Progenitor cell of endocrine pancreas (in vitro differentiated cells): ENCODE results near the gene NAV2. TPM values are rescaled to one million over a fixed set of nuclear protein-coding genes. Genes with fewer than 3 reads are reported as not detected.

Experiments used
- DNase-seq: peaks from one replicate; pipeline ENCODE4 v3.0.0; 2021; ENCODE audit warnings: low spot score; ENCODE audit not compliant: unreplicated experiment
- H3K27ac Mint-ChIP-seq: 2 replicates; pipeline ENCODE4 v1.8.0; 2021; ENCODE audit warnings: mild to moderate bottlenecking, moderate library complexity, mixed read lengths
- H3K27me3 Mint-ChIP-seq: 2 replicates; pipeline ENCODE4 v1.8.0; 2021; ENCODE audit warnings: mixed read lengths
- H3K36me3 Mint-ChIP-seq: 2 replicates; pipeline ENCODE4 v1.8.0; 2022; ENCODE audit warnings: mixed read lengths; ENCODE audit not compliant: insufficient read depth
- H3K4me1 Mint-ChIP-seq: 2 replicates; pipeline ENCODE4 v1.8.0; 2021; ENCODE audit warnings: low read depth, mixed read lengths
- H3K4me3 Mint-ChIP-seq: 2 replicates; pipeline ENCODE4 v1.8.0; 2021; ENCODE audit warnings: low read depth, mild to moderate bottlenecking, moderate library complexity, mixed read lengths
- H3K9me3 Mint-ChIP-seq: 2 replicates; pipeline ENCODE4 v1.8.0; 2021; ENCODE audit warnings: low read depth, mixed read lengths
- CTCF ChIP-seq: fragments of 200-600 bp; sonication (generic); IDR thresholded peaks from one replicate; pipeline ENCODE4 v1.5.0; 2021; ENCODE audit warnings: antibody characterized with exemption, mild to moderate bottlenecking; ENCODE audit not compliant: unreplicated experiment
- total RNA-seq: library from RNA; stranded (reverse); gene quantifications from 2 replicates; pipeline ENCODE4 v1.2.1, GENCODE V29; 2021

The NAV2 gene
- total RNA-seq, 1 donor from 2014 or later, result 88.3 TPM

- no peaks in the 10 kb centered on the region for H3K9me3 Mint-ChIP-seq
- no peak overlapping the region for H3K4me3 Mint-ChIP-seq
Observed at GRCh38 chr11:19866521-19866920, 153.9 kb downstream of the NAV2 start.

GRCh38 chr11:19867064-19867463, 154.4 kb downstream of the NAV2 start:
- no peak for TF ChIP-seq CTCF
- peaks cover 3% of the 10 kb centered on the region for H3K36me3 Mint-ChIP-seq
- H3K4me3 Mint-ChIP-seq, result no peak overlapping the region
- no peaks in the 10 kb centered on the region for H3K27me3 Mint-ChIP-seq
- H3K9me3 Mint-ChIP-seq, result no peaks in the 10 kb centered on the region
- DNase-seq, result no peak
- H3K4me1 Mint-ChIP-seq, result peaks cover 13% of the 10 kb centered on the region
- no peak overlapping the region for H3K27ac Mint-ChIP-seq

More at GRCh38 chr11:19866521-19866920, 153.9 kb downstream of the NAV2 start:
- DNase-seq, result no peak
- Mint-ChIP-seq H3K27ac (no peak overlapping the region), H3K36me3 (peaks cover 3% of the 10 kb centered on the region), H3K27me3 (no peaks in the 10 kb centered on the region), H3K4me1 (peaks cover 13% of the 10 kb centered on the region)
- TF ChIP-seq CTCF, result no peak

GRCh38 chr11:19868281-19868821, 155.7 kb downstream of the NAV2 start:
- H3K27ac Mint-ChIP-seq, result no peak overlapping the region
- TF ChIP-seq CTCF, result no peak

GRCh38 chr11:19868871-19869270, 156.2 kb downstream of the NAV2 start:
- H3K27me3 Mint-ChIP-seq, result no peaks in the 10 kb centered on the region
- TF ChIP-seq CTCF, result no peak

More at GRCh38 chr11:19868281-19868821, 155.7 kb downstream of the NAV2 start:
- H3K27me3 Mint-ChIP-seq, result no peaks in the 10 kb centered on the region
- no peak overlapping the region for H3K4me3 Mint-ChIP-seq
- DNase-seq, result no peak
- H3K36me3 Mint-ChIP-seq, result peaks cover 1% of the 10 kb centered on the region
- peaks cover 13% of the 10 kb centered on the region for H3K4me1 Mint-ChIP-seq
- H3K9me3 Mint-ChIP-seq, result no peaks in the 10 kb centered on the region

GRCh38 chr11:19869466-19869865, 156.8 kb downstream of the NAV2 start:
- Mint-ChIP-seq H3K36me3 (peaks cover 1% of the 10 kb centered on the region), H3K9me3 (no peaks in the 10 kb centered on the region), H3K4me1 (peaks cover 7% of the 10 kb centered on the region), H3K4me3 (no peak overlapping the region), H3K27ac (no peak overlapping the region), H3K27me3 (no peaks in the 10 kb centered on the region)
- no peak for DNase-seq
- no peak for TF ChIP-seq CTCF

More at GRCh38 chr11:19868871-19869270, 156.2 kb downstream of the NAV2 start:
- no peak for DNase-seq
- Mint-ChIP-seq H3K27ac (no peak overlapping the region), H3K36me3 (peaks cover 1% of the 10 kb centered on the region), H3K4me1 (peaks cover 13% of the 10 kb centered on the region), H3K9me3 (no peaks in the 10 kb centered on the region), H3K4me3 (no peak overlapping the region)
